Activated CD8-positive, alpha-beta memory T cell treated with anti-CD3 and anti-CD28 coated beads, Interleukin-2, amount 50 U/mL, for 1 hour (primary cell): ENCODE data around the gene TUT4.

ENCODE experiments used
- DNase-seq: peaks from one replicate; pipeline ENCODE4 v3.0.0-alpha.2; 2020; ENCODE audit errors: extremely low read depth

The TUT4 gene

DNA sequence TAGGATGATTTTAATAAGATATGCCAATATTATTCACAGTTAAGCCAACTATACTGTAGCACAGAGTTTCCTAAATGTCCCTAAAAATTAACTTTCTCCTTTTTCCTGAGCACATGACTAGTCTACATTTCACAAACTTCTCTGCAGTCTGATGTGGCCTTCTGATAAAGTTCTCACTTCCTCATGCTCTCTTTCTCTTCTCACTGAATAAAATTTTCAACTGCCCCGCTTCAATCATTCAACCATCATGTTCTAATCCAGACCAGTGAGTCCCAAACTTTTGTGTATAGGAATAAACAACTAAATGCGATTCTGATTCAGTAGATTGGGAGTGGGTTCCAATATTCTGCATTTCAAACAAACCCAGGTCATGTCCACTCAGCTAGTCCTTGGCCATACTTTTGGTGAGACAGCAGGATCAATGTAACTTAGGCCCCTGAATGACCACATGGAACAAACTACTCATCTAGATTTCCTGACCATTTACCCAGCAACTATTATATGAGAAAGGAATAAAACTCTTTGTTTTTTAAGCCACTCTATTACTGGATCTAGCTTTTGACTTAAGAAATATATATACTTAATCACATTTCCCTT, 20.1 kb downstream of the TUT4 start:
- DNase-seq = no peak

GRCh38 chr1:52532247-52532646, 20.6 kb downstream of the TUT4 start:
- DNase-seq = no peak

DNA sequence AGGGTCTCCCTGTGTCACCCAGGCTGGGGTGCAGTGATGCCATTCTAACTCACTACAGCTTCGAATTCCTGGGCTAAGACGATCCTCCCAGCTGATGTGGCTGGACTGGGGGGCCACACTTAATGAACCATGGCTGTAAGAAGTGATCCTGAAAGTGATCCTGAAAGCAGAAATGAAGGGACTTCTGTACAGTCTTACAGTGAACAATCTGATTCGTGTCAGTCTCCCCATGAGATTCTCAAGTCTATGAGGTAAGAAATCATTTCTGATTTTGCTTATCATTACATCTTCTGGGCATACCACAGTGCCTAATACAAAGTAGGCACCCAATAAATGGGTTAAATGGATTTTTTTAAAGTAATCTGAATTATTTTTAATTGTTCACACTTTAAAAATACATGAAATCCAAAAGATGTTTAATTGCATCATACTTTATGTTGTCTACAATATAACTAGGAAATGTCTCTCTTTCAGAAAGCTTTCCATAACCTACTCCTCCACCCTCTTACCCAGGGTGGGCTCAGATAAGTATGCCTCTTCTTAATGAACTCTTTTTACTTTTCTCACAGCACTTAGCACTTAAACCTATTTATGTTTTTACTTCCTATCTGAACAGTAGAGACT, 21.5 kb downstream of the TUT4 start:
- DNase-seq = no peak

- no peak for DNase-seq
Observed at GRCh38 chr1:52530563-52531144, 22.2 kb downstream of the TUT4 start.

DNA sequence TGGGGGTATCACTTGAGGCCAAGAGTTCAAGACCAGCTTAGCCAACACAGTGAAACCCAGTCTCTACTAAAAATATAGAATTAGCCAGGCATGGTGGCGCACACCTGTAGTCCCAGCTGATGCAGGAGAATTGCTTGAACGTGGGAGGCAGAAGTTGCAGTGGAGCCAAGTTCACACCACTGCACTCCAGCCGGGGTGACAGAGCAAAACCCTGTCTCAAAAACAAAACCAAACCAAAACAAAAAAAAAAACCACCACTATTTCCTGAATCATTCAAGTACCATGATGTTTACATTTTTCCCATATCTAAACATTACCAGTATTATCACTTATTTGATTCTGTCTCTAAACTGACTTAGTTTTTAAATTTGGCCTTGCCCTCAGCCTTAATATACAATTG, 29.5 kb downstream of the TUT4 start:
- no peak for DNase-seq

GRCh38 chr1:52520148-52520547, 32.7 kb downstream of the TUT4 start:
- no peak for DNase-seq

DNA sequence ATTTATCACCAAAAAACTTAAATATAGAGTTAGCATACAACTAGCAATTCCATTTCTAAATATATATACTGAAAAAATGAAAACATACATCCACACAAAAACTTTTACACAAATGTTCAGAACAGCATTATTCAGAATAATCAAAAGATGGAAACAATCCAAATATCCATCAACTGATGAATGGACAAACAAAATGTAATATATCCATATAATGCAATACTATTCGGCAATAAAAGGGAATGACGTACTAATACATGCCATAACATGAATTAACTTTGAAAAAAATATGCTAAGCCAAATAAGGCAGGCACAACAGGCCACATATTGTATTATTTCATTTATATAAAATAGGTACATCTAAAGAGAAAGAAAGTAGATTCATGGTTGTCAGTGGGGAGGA, 33.9 kb downstream of the TUT4 start:
- DNase-seq = no peak

GRCh38 chr1:52511851-52512615, 40.9 kb downstream of the TUT4 start:
- DNase-seq = no peak

- no peak for DNase-seq
Observed at GRCh38 chr1:52511439-52511838, 41.5 kb downstream of the TUT4 start.

GRCh38 chr1:52506920-52507546, 45.9 kb downstream of the TUT4 start:
- no peak for DNase-seq

GRCh38 chr1:52506349-52506748, 46.5 kb downstream of the TUT4 start:
- no peak for DNase-seq

GRCh38 chr1:52504720-52505119, 48.2 kb downstream of the TUT4 start:
- DNase-seq = no peak

- no peak for DNase-seq
Observed at GRCh38 chr1:52503706-52504105, 49.2 kb downstream of the TUT4 start.

GRCh38 chr1:52502789-52503188, 50.1 kb downstream of the TUT4 start:
- no peak for DNase-seq

DNA sequence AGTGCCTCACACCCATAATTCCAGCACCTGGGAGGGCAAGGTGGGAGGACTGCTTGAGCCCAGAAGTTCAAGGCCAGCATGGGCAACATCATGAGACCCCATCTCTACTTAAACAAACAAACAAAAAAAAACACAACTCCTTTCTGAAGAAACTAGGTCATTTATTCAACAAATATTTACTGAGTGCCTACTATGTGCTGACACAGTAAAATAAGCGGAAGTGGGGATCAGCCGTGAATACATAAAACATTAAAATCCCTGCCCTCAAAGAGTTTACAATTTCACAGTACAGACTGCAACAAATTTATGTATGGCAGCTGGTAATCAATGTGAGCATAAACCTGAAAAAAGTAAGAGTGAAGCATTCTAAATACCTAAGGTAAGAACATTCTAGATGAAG, 65.3 kb downstream of the TUT4 start:
- no peak for DNase-seq

GRCh38 chr1:52482326-52483004, 70.4 kb downstream of the TUT4 start:
- DNase-seq = no peak

DNA sequence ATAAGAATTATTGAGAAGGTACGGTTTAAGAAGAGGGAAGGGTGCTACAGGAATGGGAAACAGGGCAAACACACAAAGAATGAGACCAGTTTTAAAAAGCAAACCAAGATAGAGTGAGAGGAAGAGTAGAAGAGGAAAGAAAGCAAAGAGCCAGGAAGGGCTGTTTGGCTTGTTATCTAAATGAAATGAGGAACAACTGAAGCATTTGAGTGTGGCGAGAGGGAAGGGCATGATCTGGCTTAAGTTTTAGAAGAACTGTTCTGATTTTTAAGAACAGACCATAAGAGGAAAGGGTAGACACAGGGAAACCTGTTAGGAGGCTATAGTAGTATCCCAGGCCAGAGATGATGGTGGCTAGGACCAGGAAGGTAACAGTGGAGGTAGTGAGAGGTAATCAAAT, 73.8 kb downstream of the TUT4 start:
- DNase-seq = no peak

DNA sequence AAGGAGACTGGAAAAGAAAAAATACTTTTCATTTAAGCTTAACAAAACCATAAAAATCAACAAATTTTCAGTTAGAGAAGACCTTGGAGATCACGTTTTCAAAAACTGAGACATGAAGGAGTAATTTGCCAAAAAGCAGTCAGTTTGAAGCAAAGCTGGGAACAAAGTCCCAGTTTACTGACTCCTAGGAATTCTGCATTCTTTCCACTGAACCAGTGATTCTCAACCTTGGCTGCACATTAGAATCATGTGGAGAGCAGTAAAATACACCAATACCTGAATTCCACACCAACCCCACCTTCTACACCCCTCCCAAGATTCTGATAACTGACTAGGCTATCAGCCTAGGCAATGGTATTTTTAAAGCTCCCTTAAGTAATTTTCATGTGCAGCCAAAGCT, 75.0 kb downstream of the TUT4 start:
- no peak for DNase-seq

DNA sequence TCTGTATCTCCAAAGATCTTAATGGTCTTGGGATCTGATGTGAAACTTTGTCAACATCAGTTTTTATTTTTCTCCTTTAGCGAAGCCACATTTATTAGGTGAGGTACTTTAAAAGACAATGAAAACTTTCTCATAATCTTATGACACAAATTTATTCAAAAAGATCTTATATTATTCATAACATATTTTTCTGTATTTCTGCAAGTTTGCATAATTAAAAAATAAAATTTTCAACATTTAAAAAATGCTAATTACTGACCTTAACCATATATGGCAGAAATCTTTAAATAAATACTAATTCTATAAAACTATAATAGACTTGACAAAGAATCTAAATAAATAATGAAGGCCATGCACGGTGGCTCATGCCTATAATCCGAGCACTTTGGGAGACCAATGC, 75.9 kb downstream of the TUT4 start:
- no peak for DNase-seq

GRCh38 chr1:52474807-52475206, 78.1 kb downstream of the TUT4 start:
- no peak for DNase-seq

DNA sequence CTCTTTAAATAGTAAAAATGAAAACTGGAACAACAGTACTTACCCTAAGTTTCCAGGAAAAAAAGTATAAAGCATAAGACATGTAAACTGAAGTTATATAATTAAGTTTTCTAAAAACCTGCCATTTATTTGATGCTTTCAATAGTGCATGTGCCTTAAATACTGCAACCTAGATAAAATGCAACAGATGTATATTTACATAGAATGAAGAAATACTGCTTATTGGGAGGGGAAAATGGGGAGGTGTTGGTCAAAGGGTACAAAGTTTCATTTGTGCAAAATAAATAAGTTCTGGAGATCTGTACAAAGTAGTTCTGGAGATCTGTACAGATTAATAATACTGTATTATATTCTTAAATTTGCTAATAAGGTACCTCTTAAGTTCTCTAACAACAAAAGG, 79.9 kb downstream of the TUT4 start:
- no peak for DNase-seq

DNA sequence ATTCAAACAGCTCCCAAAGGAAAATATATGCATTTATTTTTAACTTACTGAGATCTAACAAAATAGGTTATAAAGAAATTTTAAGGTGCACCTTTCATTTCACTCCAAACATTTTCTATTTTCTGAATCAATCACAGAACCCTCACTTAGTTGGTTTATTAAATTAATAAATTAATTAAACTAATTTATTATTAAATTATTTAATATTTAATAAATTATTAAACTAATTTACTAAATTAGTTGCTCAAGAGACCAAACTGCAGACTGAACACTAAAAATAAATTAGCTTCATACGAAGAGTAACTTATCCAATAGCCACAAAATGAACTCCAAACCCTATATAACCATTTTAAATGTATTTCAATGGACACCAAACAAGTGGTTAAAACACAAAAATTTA, 80.5 kb downstream of the TUT4 start:
- DNase-seq = no peak
